GM23248 (cell line): Measurements from ENCODE around the gene NFKB1.

ENCODE experiments used
- EZH2 ChIP-seq: fragments of 200-600 bp; sonication (generic); IDR thresholded peaks from 2 replicates; pipeline ENCODE4 v1.6.1; 2018; ENCODE audit warnings: antibody characterized with exemption, mild to moderate bottlenecking; ENCODE audit not compliant: insufficient read depth, poor library complexity, severe bottlenecking
- EZH2phosphoT487 ChIP-seq: fragments of 200-600 bp; sonication (generic); IDR thresholded peaks from 2 replicates; pipeline ENCODE4 v1.6.1; 2018; ENCODE audit warnings: antibody characterized with exemption, moderate library complexity, mild to moderate bottlenecking, low read depth; ENCODE audit not compliant: insufficient read depth

DNA sequence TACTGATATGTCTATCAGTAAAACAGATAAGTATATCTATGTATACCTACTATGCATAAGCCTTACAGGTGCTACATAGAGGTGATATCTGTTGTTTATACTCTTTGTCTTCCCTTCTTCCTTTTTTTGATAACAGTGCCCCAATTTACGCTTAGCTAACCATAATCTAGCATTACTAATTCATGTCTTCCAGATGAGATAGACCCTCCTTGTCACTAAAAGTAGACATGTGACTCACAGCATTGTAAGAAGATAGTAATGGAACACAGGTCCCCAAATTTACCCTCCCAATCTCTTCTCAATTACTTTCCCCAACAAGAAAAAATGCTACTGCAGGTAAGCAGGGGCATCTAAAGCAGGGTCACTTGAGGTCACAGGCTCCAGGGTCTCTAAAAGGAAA lies 7.9 kb upstream of the NFKB1 start:
- TF ChIP-seq EZH2 (no peak), EZH2phosphoT487 (no peak)
